GM12875 (cell line): ENCODE measurements around the gene TAS2R41.
"Not testable (repeated sequence)": the region's sequence is repeated elsewhere in the genome, so short reads cannot be mapped to it uniquely, and the experiment has no call there.

ENCODE experiments used
- H3K4me3 ChIP-seq: one replicate; pipeline ENCODE4 v1.5.1; 2011; ENCODE audit warnings: low read depth, low read length, control low read depth
- CTCF ChIP-seq: IDR thresholded peaks from 2 replicates; pipeline ENCODE4 v1.5.1; 2011; ENCODE audit warnings: low read depth, mild to moderate bottlenecking, control low read depth, inconsistent platforms, low read length, moderate library complexity, borderline replicate concordance; ENCODE audit not compliant: insufficient read depth

Gene TAS2R41

GRCh38 chr7:143518521-143518920 is 40.8 kb downstream of the TAS2R41 start:
- H3K4me3 ChIP-seq: no peak overlapping the region
- no peak for TF ChIP-seq CTCF

GRCh38 chr7:143518941-143519340 is 41.3 kb downstream of the TAS2R41 start:
- no peak overlapping the region for H3K4me3 ChIP-seq
- TF ChIP-seq CTCF: no peak

GRCh38 chr7:143519411-143520131 is 41.9 kb downstream of the TAS2R41 start:
- no peak overlapping the region for H3K4me3 ChIP-seq
- TF ChIP-seq CTCF: no peak

- not testable (repeated sequence) for H3K4me3 ChIP-seq
Observed at GRCh38 chr7:143522309-143522916, 44.7 kb downstream of the TAS2R41 start.
